ENCODE measurements around the gene PSEN1. TPM values are rescaled to one million over a fixed set of nuclear protein-coding genes. Genes with fewer than 3 reads are reported as not detected.

Gene PSEN1
- total RNA-seq, 1 experiment from 2014 or later, result 26.9 TPM

GRCh38 chr14:73211251-73212040, 75.1 kb downstream of the PSEN1 start:
- Histone ChIP-seq H4K20me1 (ENCODE audit: insufficient read depth) (no peaks in the 10 kb centered on the region), H3K9ac (ENCODE audit: low read length) (no peak overlapping the region), H3K36me3 (ENCODE audit: control insufficient read depth in 1 of 2, insufficient read depth in 2 of 2, low read length in 2 of 2) (peaks cover 22 to 26% of the 10 kb centered on the region in 2 experiments), H3K27ac (ENCODE audit: low read depth, low read length) (no peak overlapping the region), H3K4me1 (ENCODE audit: control insufficient read depth in 1 of 2, insufficient read depth in 2 of 2, low read length in 2 of 2) (no peaks in the 10 kb centered on the region), H3K9me3 (ENCODE audit: control insufficient read depth in 1 of 2, insufficient read depth in 1 of 2, low read depth in 1 of 2, low read length in 2 of 2) (peaks cover 3% of the 10 kb centered on the region in 2 experiments; a peak in 2 of 4 replicates), H3K4me2 (ENCODE audit: low read length) (no peak overlapping the region), H3K9me2 (ENCODE audit: insufficient read depth) (no peaks in the 10 kb centered on the region), H3K79me2 (ENCODE audit: insufficient read depth, low read length) (no peaks in the 10 kb centered on the region), H2AFZ (ENCODE audit: low read depth, low read length, poor library complexity, severe bottlenecking) (no peak overlapping the region), H3K27me3 (ENCODE audit: insufficient read depth, low read length) (no peaks in the 10 kb centered on the region), H3K4me3 (replicated peaks in 1 of 2; ENCODE audit: low read depth in 1 of 2, low read length in 2 of 2) (no peak overlapping the region)
- TF ChIP-seq EZH2 (IDR thresholded peaks at IDR 0.05), result no peak
- TF ChIP-seq ELF1 (IDR thresholded peaks at IDR 0.05; ENCODE audit: borderline replicate concordance, low read depth), result no peak
- TF ChIP-seq EGR1 (IDR thresholded peaks at IDR 0.05; ENCODE audit: low read depth), result no peak
- no peak for TF ChIP-seq ZNF274 (IDR thresholded peaks at IDR 0.05; ENCODE audit: low read depth, low read length)
- TF ChIP-seq TCF7L2 (IDR thresholded peaks at IDR 0.05; ENCODE audit: borderline replicate concordance, extremely low read depth, insufficient read depth, insufficient read length), result no peak
- TF ChIP-seq JUND (IDR thresholded peaks at IDR 0.05), result no peak
- no peak for TF ChIP-seq CBX3 (IDR thresholded peaks at IDR 0.05; ENCODE audit: low read depth)
- no peak for TF ChIP-seq SIN3A (IDR thresholded peaks at IDR 0.05; ENCODE audit: low read depth)
- TF ChIP-seq EZH2phosphoT487 (IDR thresholded peaks at IDR 0.05; ENCODE audit: borderline replicate concordance), result no peak
- TF ChIP-seq CTCF (IDR thresholded peaks at IDR 0.05 in 2 of 3, conservative IDR thresholded peaks at IDR 0.05 in 1 of 3; ENCODE audit: borderline replicate concordance in 1 of 3, insufficient read depth in 1 of 3, low read depth in 2 of 3, low read length in 2 of 3), result no peak
- no peak for DNase-seq (ENCODE audit: low read depth, low spot score)
- CTCF ChIA-PET, result no interaction called here
- RAD21 ChIA-PET (ENCODE audit: low non-redundant PET in 1 of 2, low total read pairs in 2 of 2, uncharacterized antibody in 2 of 2, unreplicated experiment in 2 of 2), result no interaction called here
- BruUV-seq (replicated peaks), result no TSS peak
- POLR2A ChIA-PET, result no interaction called here
- ATAC-seq, result no peak
- intact Hi-C loops (cut with micrococcal nuclease), result no loop called here

Measured in HCT116 (cell line).